Testis (tissue), 2 donors: Measurements from ENCODE around the gene STK33.

Experiments used
- CTCF ChIP-seq, 3 experiments: fragments of 450-650 bp in 2 of 3; fragments of 200-600 bp in 1 of 3; sonication (generic) in 1 of 3; IDR thresholded peaks; one replicate each; pipeline ENCODE4 v1.5.1; 2016 to 2019; ENCODE audit warnings: antibody characterized with exemption in 3 of 3, mild to moderate bottlenecking in 2 of 3, moderate library complexity in 1 of 3
- POLR2A ChIP-seq: fragments of 450-650 bp; IDR thresholded peaks from one replicate; pipeline ENCODE4 v1.6.1; 2017; ENCODE audit warnings: antibody characterized with exemption, mild to moderate bottlenecking, moderate library complexity

GRCh38 chr11:8587915-8588314 lies 6.1 kb downstream of the STK33 start:
- TF ChIP-seq POLR2A (no peak), CTCF (IDR thresholded peaks at IDR 0.05) (no peak)
